PFSK-1 (cell line): ENCODE data around the gene KAZN.

ENCODE experiments used
- FOXP2 ChIP-seq: optimal IDR thresholded peaks from 2 replicates; pipeline ENCODE3; 2011; ENCODE audit warnings: borderline replicate concordance, control low read depth, inconsistent platforms; ENCODE audit not compliant: insufficient read depth; ENCODE audit errors: extremely low read length, extremely low read depth
- POLR2AphosphoS5 ChIP-seq: IDR thresholded peaks from 2 replicates; pipeline ENCODE4 v1.6.1; 2012; ENCODE audit warnings: low read depth, mild to moderate bottlenecking, control low read depth, low read length, moderate library complexity
- SIN3A ChIP-seq: IDR thresholded peaks from 2 replicates; pipeline ENCODE4 v1.6.1; 2012; ENCODE audit warnings: mild to moderate bottlenecking, low read length, moderate library complexity, borderline replicate concordance; ENCODE audit not compliant: insufficient read depth
- TAF1 ChIP-seq: IDR thresholded peaks from 2 replicates; pipeline ENCODE4 v1.6.1; 2012; ENCODE audit warnings: low read length, control low read depth, borderline replicate concordance; ENCODE audit not compliant: insufficient read depth
- TF ChIP-seq, protein P1 (sequence below), 2 experiments: IDR thresholded peaks; 2 replicates each; pipeline versions ENCODE4 v1.6.1 to v1.8.0; 2011 to 2012; ENCODE audit warnings: low read depth in 2 of 2, low read length in 2 of 2, control low read depth in 1 of 2, inconsistent platforms in 1 of 2, mild to moderate bottlenecking in 1 of 2, moderate library complexity in 1 of 2; ENCODE audit not compliant: insufficient read depth in 1 of 2

The KAZN gene

DNA sequence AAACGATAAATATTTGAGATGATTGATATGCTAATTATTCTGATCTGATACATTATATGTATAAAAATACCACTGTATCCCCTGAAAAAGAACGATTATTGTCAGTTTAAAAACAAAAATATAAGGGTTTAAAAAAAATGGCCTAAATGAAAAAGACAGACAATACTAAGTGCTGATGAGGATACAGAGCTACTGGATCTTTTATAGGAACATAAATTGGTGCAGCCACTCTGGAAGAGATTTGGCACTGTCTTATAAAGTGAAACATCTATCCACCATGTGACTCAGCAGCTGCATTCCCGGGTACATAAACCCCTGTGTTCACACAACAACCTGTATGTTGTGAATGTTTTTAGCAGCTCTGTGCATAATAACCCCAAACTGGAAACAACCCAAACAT is 44.2 kb downstream of the KAZN start:
- TF ChIP-seq FOXP2 (no peak), POLR2AphosphoS5 (no peak), SIN3A (no peak), TAF1 (no peak)
- TF ChIP-seq, protein P1, sequence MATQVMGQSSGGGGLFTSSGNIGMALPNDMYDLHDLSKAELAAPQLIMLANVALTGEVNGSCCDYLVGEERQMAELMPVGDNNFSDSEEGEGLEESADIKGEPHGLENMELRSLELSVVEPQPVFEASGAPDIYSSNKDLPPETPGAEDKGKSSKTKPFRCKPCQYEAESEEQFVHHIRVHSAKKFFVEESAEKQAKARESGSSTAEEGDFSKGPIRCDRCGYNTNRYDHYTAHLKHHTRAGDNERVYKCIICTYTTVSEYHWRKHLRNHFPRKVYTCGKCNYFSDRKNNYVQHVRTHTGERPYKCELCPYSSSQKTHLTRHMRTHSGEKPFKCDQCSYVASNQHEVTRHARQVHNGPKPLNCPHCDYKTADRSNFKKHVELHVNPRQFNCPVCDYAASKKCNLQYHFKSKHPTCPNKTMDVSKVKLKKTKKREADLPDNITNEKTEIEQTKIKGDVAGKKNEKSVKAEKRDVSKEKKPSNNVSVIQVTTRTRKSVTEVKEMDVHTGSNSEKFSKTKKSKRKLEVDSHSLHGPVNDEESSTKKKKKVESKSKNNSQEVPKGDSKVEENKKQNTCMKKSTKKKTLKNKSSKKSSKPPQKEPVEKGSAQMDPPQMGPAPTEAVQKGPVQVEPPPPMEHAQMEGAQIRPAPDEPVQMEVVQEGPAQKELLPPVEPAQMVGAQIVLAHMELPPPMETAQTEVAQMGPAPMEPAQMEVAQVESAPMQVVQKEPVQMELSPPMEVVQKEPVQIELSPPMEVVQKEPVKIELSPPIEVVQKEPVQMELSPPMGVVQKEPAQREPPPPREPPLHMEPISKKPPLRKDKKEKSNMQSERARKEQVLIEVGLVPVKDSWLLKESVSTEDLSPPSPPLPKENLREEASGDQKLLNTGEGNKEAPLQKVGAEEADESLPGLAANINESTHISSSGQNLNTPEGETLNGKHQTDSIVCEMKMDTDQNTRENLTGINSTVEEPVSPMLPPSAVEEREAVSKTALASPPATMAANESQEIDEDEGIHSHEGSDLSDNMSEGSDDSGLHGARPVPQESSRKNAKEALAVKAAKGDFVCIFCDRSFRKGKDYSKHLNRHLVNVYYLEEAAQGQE (IDR thresholded peaks at IDR 0.05; ENCODE audit: insufficient read depth in 1 of 2, low read depth in 2 of 2, low read length in 2 of 2): no peak

DNA sequence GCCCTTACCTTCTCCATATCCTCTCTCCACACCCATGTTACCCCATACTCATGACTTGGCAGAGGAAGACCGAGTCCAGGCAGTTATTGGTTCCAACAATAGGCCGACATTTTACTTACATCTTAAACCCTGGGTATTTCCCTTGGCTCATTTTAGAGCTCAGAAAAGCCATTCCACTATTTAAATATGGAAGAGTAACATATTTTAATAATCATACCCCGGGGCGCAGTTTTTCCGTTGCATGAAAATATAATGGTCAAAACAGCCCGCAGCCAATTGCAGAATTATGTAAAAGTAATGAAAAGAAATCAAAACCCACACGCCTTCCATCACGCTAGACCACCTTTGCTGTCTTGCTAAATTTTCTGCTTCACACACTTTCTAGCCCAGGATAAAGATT is 48.5 kb downstream of the KAZN start:
- no peak for TF ChIP-seq TAF1
- no peak for TF ChIP-seq POLR2AphosphoS5
- TF ChIP-seq SIN3A: no peak
- no peak for TF ChIP-seq FOXP2
- TF ChIP-seq, protein P1 (IDR thresholded peaks at IDR 0.05; ENCODE audit: insufficient read depth in 1 of 2, low read depth in 2 of 2, low read length in 2 of 2): no peak

DNA sequence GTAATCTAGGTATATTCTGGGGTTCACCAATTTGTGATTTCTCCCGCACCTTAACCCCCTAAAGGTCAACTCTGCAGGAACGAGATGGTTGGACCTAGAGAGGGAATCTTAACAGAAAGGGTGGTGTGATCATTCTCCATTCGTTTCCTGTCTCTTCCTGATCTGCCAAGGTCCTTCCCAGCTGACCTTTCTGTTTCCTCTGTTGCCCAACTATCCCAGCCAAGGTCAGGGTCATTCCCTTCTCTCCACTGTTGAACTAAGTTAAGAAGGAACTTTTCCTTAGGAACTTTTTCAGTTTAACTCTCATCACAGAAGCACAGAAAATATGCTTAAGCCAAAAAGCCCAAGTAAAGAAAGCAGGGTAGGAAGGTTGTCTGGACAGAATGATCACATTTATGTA is 49.3 kb downstream of the KAZN start:
- TF ChIP-seq, protein P1 (IDR thresholded peaks at IDR 0.05; ENCODE audit: insufficient read depth in 1 of 2, low read depth in 2 of 2, low read length in 2 of 2): no peak
- TF ChIP-seq SIN3A (no peak), FOXP2 (no peak), TAF1 (no peak), POLR2AphosphoS5 (no peak)

DNA sequence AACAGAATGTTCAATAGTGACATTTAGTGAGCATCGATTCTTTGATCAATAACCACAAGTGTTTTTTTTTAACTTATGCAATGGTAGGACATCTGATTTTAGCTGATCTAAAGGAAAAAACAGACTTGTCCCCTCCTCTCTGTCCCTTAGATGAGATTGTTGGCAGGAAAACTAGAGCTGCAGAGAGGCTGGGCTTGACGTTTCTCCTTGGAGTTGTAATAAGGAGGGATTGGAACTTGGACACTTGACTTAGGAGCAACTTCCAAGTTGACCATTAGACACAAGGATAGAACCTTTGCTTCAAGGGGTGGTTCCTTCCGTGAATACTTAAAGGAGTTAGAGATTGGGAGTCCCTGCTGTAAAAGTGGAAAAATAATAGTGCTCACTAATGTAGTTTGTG is 49.9 kb downstream of the KAZN start:
- TF ChIP-seq, protein P1 (IDR thresholded peaks at IDR 0.05; ENCODE audit: insufficient read depth in 1 of 2, low read depth in 2 of 2, low read length in 2 of 2): no peak
- TF ChIP-seq POLR2AphosphoS5 (no peak), TAF1 (no peak), FOXP2 (no peak), SIN3A (no peak)
